ENCODE measurements around the gene DPM2.

Gene DPM2

GRCh38 chr9:127938298-127938690, 640 bp upstream of the DPM2 start:
- H3K27ac ChIP-seq (ENCODE audit: low read depth, low read length), result no peak overlapping the region
- H3K4me1 ChIP-seq (ENCODE audit: control insufficient read depth, insufficient read depth, low read length), result peaks cover 12% of the 10 kb centered on the region

GRCh38 chr9:127937056-127937387, 632 bp downstream of the DPM2 start:
- no peak overlapping the region for H3K27ac ChIP-seq (ENCODE audit: low read depth, low read length)
- H3K4me3 ChIP-seq (ENCODE audit: low read length), result peak overlapping the region; percentile 69
- H3K9ac ChIP-seq (ENCODE audit: low read length), result peak overlapping the region; percentile 33
- H3K36me3 ChIP-seq (ENCODE audit: control insufficient read depth, insufficient read depth, low read length), result no peaks in the 10 kb centered on the region
- H3K27me3 ChIP-seq (ENCODE audit: control insufficient read depth, insufficient read depth, low read length), result no peaks in the 10 kb centered on the region
- peaks cover 12% of the 10 kb centered on the region for H3K4me1 ChIP-seq (ENCODE audit: control insufficient read depth, insufficient read depth, low read length)

More at GRCh38 chr9:127938298-127938690, 640 bp upstream of the DPM2 start:
- peaks cover 11% of the 10 kb centered on the region for H3K36me3 ChIP-seq (ENCODE audit: control insufficient read depth, insufficient read depth, low read length)
- H3K4me3 ChIP-seq (ENCODE audit: low read length), result peak overlapping the region; percentile 69
- H3K9ac ChIP-seq (ENCODE audit: low read length), result no peak overlapping the region
- H3K27me3 ChIP-seq (ENCODE audit: control insufficient read depth, insufficient read depth, low read length), result no peaks in the 10 kb centered on the region

GRCh38 chr9:127936347-127936852, 1.3 kb downstream of the DPM2 start:
- no peaks in the 10 kb centered on the region for H3K36me3 ChIP-seq (ENCODE audit: control insufficient read depth, insufficient read depth, low read length)
- H3K27me3 ChIP-seq (ENCODE audit: control insufficient read depth, insufficient read depth, low read length), result no peaks in the 10 kb centered on the region
- H3K4me3 ChIP-seq (ENCODE audit: low read length), result no peak overlapping the region
- peaks cover 12% of the 10 kb centered on the region for H3K4me1 ChIP-seq (ENCODE audit: control insufficient read depth, insufficient read depth, low read length)
- no peak overlapping the region for H3K27ac ChIP-seq (ENCODE audit: low read depth, low read length)
- H3K9ac ChIP-seq (ENCODE audit: low read length), result no peak overlapping the region

GRCh38 chr9:127935765-127936221, 1.9 kb downstream of the DPM2 start:
- H3K27me3 ChIP-seq (ENCODE audit: control insufficient read depth, insufficient read depth, low read length), result no peaks in the 10 kb centered on the region
- no peak overlapping the region for H3K9ac ChIP-seq (ENCODE audit: low read length)
- H3K36me3 ChIP-seq (ENCODE audit: control insufficient read depth, insufficient read depth, low read length), result no peaks in the 10 kb centered on the region
- H3K27ac ChIP-seq (ENCODE audit: low read depth, low read length), result no peak overlapping the region
- peaks cover 12% of the 10 kb centered on the region for H3K4me1 ChIP-seq (ENCODE audit: control insufficient read depth, insufficient read depth, low read length)
- H3K4me3 ChIP-seq (ENCODE audit: low read length), result no peak overlapping the region

GRCh38 chr9:127934986-127935385, 2.7 kb downstream of the DPM2 start:
- no peaks in the 10 kb centered on the region for H3K27me3 ChIP-seq (ENCODE audit: control insufficient read depth, insufficient read depth, low read length)
- H3K4me1 ChIP-seq (ENCODE audit: control insufficient read depth, insufficient read depth, low read length), result peaks cover 12% of the 10 kb centered on the region
- no peak overlapping the region for H3K4me3 ChIP-seq (ENCODE audit: low read length)

GRCh38 chr9:127934248-127934647, 3.4 kb downstream of the DPM2 start:
- Histone ChIP-seq H3K36me3 (ENCODE audit: control insufficient read depth, insufficient read depth, low read length) (no peaks in the 10 kb centered on the region), H3K4me1 (ENCODE audit: control insufficient read depth, insufficient read depth, low read length) (peaks cover 12% of the 10 kb centered on the region), H3K27me3 (ENCODE audit: control insufficient read depth, insufficient read depth, low read length) (no peaks in the 10 kb centered on the region), H3K4me3 (ENCODE audit: low read length) (no peak overlapping the region), H3K9ac (ENCODE audit: low read length) (no peak overlapping the region), H3K27ac (ENCODE audit: low read depth, low read length) (no peak overlapping the region)

More at GRCh38 chr9:127934986-127935385, 2.7 kb downstream of the DPM2 start:
- no peak overlapping the region for H3K9ac ChIP-seq (ENCODE audit: low read length)
- no peaks in the 10 kb centered on the region for H3K36me3 ChIP-seq (ENCODE audit: control insufficient read depth, insufficient read depth, low read length)
- H3K27ac ChIP-seq (ENCODE audit: low read depth, low read length), result no peak overlapping the region

GRCh38 chr9:127931092-127931881, 6.4 kb downstream of the DPM2 start:
- Histone ChIP-seq H3K27ac (ENCODE audit: low read depth, low read length) (no peak overlapping the region), H3K4me3 (ENCODE audit: low read length) (peak overlapping the region; percentile 42), H3K27me3 (ENCODE audit: control insufficient read depth, insufficient read depth, low read length) (peaks cover 8% of the 10 kb centered on the region), H3K9ac (ENCODE audit: low read length) (no peak overlapping the region), H3K36me3 (ENCODE audit: control insufficient read depth, insufficient read depth, low read length) (no peaks in the 10 kb centered on the region), H3K4me1 (ENCODE audit: control insufficient read depth, insufficient read depth, low read length) (peaks cover 3% of the 10 kb centered on the region)

- Histone ChIP-seq H3K36me3 (ENCODE audit: control insufficient read depth, insufficient read depth, low read length) (no peaks in the 10 kb centered on the region), H3K4me3 (ENCODE audit: low read length) (peak within 1 kb of the TSS; percentile 42), H3K4me1 (ENCODE audit: control insufficient read depth, insufficient read depth, low read length) (no peaks in the 10 kb centered on the region), H3K27me3 (ENCODE audit: control insufficient read depth, insufficient read depth, low read length) (peaks cover 9% of the 10 kb centered on the region), H3K27ac (ENCODE audit: low read depth, low read length) (no peak within 1 kb of the TSS), H3K9ac (ENCODE audit: low read length) (no peak within 1 kb of the TSS)
Measured at GRCh38 chr9:127930231-127931091, 7.2 kb downstream of the DPM2 start, which contains the start of gene PIP5KL1. TSS of gene PIP5KL1 (minus strand) at chr9:127930777. CDS start at chr9:127930752, 25 bp downstream.

- Histone ChIP-seq H3K4me3 (ENCODE audit: low read length) (no peak overlapping the region), H3K4me1 (ENCODE audit: control insufficient read depth, insufficient read depth, low read length) (no peaks in the 10 kb centered on the region), H3K36me3 (ENCODE audit: control insufficient read depth, insufficient read depth, low read length) (no peaks in the 10 kb centered on the region), H3K27ac (ENCODE audit: low read depth, low read length) (no peak overlapping the region), H3K27me3 (ENCODE audit: control insufficient read depth, insufficient read depth, low read length) (peaks cover 9% of the 10 kb centered on the region), H3K9ac (ENCODE audit: low read length) (no peak overlapping the region)
Measured at GRCh38 chr9:127929625-127929979, 8.1 kb downstream of the DPM2 start.

- Histone ChIP-seq H3K36me3 (ENCODE audit: control insufficient read depth, insufficient read depth, low read length) (no peaks in the 10 kb centered on the region), H3K9ac (ENCODE audit: low read length) (no peak overlapping the region), H3K27ac (ENCODE audit: low read depth, low read length) (no peak overlapping the region), H3K4me3 (ENCODE audit: low read length) (no peak overlapping the region), H3K4me1 (ENCODE audit: control insufficient read depth, insufficient read depth, low read length) (no peaks in the 10 kb centered on the region), H3K27me3 (ENCODE audit: control insufficient read depth, insufficient read depth, low read length) (peaks cover 9% of the 10 kb centered on the region)
Measured at GRCh38 chr9:127928676-127929624, 8.7 kb downstream of the DPM2 start.

GRCh38 chr9:127927988-127928675, 9.5 kb downstream of the DPM2 start:
- Histone ChIP-seq H3K27ac (ENCODE audit: low read depth, low read length) (no peak overlapping the region), H3K4me1 (ENCODE audit: control insufficient read depth, insufficient read depth, low read length) (no peaks in the 10 kb centered on the region), H3K9ac (ENCODE audit: low read length) (no peak overlapping the region), H3K36me3 (ENCODE audit: control insufficient read depth, insufficient read depth, low read length) (no peaks in the 10 kb centered on the region), H3K4me3 (ENCODE audit: low read length) (peak overlapping the region; percentile 1), H3K27me3 (ENCODE audit: control insufficient read depth, insufficient read depth, low read length) (peaks cover 10% of the 10 kb centered on the region)
